GM23338 (cell line): Measurements from ENCODE around the gene PAXX.

Experiments used
- CREB1 ChIP-seq: fragments of 250-450 bp; sonication (Bioruptor Pico); IDR thresholded peaks from 2 replicates; pipeline ENCODE4 v1.5.0; 2020; ENCODE audit warnings: low read depth, mild to moderate bottlenecking, moderate library complexity
- ETS1 ChIP-seq: IDR thresholded peaks from 2 replicates; pipeline ENCODE4 v1.6.1; 2016; ENCODE audit warnings: antibody characterized with exemption
- EZH2 ChIP-seq: fragments of 200-600 bp; sonication (generic); IDR thresholded peaks from one replicate; pipeline ENCODE4 v1.8.0; 2017; ENCODE audit warnings: antibody characterized with exemption, mild to moderate bottlenecking, low read depth; ENCODE audit not compliant: unreplicated experiment
- EZH2phosphoT487 ChIP-seq: fragments of 200-600 bp; sonication (generic); IDR thresholded peaks from one replicate; pipeline ENCODE4 v1.8.1; 2018; ENCODE audit warnings: antibody characterized with exemption; ENCODE audit not compliant: unreplicated experiment
- JUNB ChIP-seq: IDR thresholded peaks from one replicate; pipeline ENCODE4 v1.6.1; 2016; ENCODE audit warnings: antibody characterized with exemption; ENCODE audit not compliant: unreplicated experiment
- NANOG ChIP-seq: IDR thresholded peaks from 2 replicates; pipeline ENCODE4 v1.6.1; 2016; ENCODE audit warnings: antibody characterized with exemption, borderline replicate concordance
- POLR2AphosphoS5 ChIP-seq: IDR thresholded peaks from 2 replicates; pipeline ENCODE4 v1.6.1; 2016; ENCODE audit warnings: antibody characterized with exemption, low read depth
- REST ChIP-seq: IDR thresholded peaks from one replicate; pipeline ENCODE4 v1.6.1; 2018; ENCODE audit warnings: antibody characterized with exemption; ENCODE audit not compliant: unreplicated experiment
- STAT1 ChIP-seq: IDR thresholded peaks from one replicate; pipeline ENCODE4 v1.6.1; 2016; ENCODE audit warnings: antibody characterized with exemption; ENCODE audit not compliant: unreplicated experiment
- ZNF114 ChIP-seq: fragments of 250-450 bp; sonication (Bioruptor Pico); IDR thresholded peaks from 2 replicates; pipeline ENCODE4 v1.5.0; 2020; ENCODE audit warnings: mild to moderate bottlenecking, moderate library complexity
- ZNF331 ChIP-seq: fragments of 250-450 bp; sonication (Bioruptor Pico); IDR thresholded peaks from 2 replicates; pipeline ENCODE4 v1.5.0; 2020; ENCODE audit warnings: low read depth, mild to moderate bottlenecking, moderate library complexity
- ZNF462 ChIP-seq: fragments of 250-450 bp; sonication (Bioruptor Pico); IDR thresholded peaks from 2 replicates; pipeline ENCODE4 v1.5.0; 2020; ENCODE audit warnings: mild to moderate bottlenecking, moderate library complexity
- TF ChIP-seq, protein P1 (sequence below), 2 experiments: fragments of 200-600 bp in 1 of 2; sonication (generic) in 1 of 2; conservative IDR thresholded peaks; 2 replicates each; pipeline versions ENCODE4 v1.5.1 to v1.6.1; 2016 to 2017; ENCODE audit warnings: antibody characterized with exemption in 2 of 2, low read depth in 2 of 2, mild to moderate bottlenecking in 2 of 2, moderate library complexity in 1 of 2

GRCh38 chr9:137029058-137029936 lies 37.1 kb downstream of the PAXX start:
- TF ChIP-seq, protein P1, sequence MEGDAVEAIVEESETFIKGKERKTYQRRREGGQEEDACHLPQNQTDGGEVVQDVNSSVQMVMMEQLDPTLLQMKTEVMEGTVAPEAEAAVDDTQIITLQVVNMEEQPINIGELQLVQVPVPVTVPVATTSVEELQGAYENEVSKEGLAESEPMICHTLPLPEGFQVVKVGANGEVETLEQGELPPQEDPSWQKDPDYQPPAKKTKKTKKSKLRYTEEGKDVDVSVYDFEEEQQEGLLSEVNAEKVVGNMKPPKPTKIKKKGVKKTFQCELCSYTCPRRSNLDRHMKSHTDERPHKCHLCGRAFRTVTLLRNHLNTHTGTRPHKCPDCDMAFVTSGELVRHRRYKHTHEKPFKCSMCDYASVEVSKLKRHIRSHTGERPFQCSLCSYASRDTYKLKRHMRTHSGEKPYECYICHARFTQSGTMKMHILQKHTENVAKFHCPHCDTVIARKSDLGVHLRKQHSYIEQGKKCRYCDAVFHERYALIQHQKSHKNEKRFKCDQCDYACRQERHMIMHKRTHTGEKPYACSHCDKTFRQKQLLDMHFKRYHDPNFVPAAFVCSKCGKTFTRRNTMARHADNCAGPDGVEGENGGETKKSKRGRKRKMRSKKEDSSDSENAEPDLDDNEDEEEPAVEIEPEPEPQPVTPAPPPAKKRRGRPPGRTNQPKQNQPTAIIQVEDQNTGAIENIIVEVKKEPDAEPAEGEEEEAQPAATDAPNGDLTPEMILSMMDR (conservative IDR thresholded peaks at IDR 0.05; ENCODE audit: low read depth in 2 of 2): peak; percentile 83 to 95
- peak; percentile 7 for TF ChIP-seq REST
- TF ChIP-seq NANOG: no peak
- no peak for TF ChIP-seq CREB1
- TF ChIP-seq POLR2AphosphoS5: no peak
- no peak for TF ChIP-seq EZH2phosphoT487
- TF ChIP-seq EZH2: peak; percentile 20
- TF ChIP-seq JUNB: no peak
- no peak for TF ChIP-seq STAT1
- TF ChIP-seq ETS1: no peak
- TF ChIP-seq ZNF114 (CRISPR knock-in tag): no peak
- no peak for TF ChIP-seq ZNF462
- TF ChIP-seq ZNF331: no peak
